H1 (cell line): ENCODE results near the gene PPIL4. TPM values are rescaled to one million over a fixed set of nuclear protein-coding genes. Genes with fewer than 3 reads are reported as not detected.
A peak's percentile ranks its signal among the peaks of the same experiment; 100 is the strongest.

Experiments used
- BACH1 ChIP-seq: IDR thresholded peaks from 2 replicates; pipeline ENCODE4 v1.6.1; 2012; ENCODE audit warnings: low read length, improper control_type of control experiment
- BCL11A ChIP-seq, 2 experiments: IDR thresholded peaks; one replicate each; pipeline ENCODE4 v1.6.1; 2011; ENCODE audit warnings: low read depth in 2 of 2, low read length in 2 of 2, mild to moderate bottlenecking in 2 of 2
- CBX5 ChIP-seq: fragments of 300-800, 300-1000 bp; sonication (generic); IDR thresholded peaks from 2 replicates; pipeline ENCODE4 v1.7.1; 2016; ENCODE audit warnings: antibody characterized with exemption, low read length, low read depth
- CHD1 ChIP-seq: IDR thresholded peaks from 2 replicates; pipeline ENCODE4 v1.6.1; 2012; ENCODE audit warnings: low read depth, low read length, improper control_type of control experiment
- E2F6 ChIP-seq: IDR thresholded peaks from 2 replicates; pipeline ENCODE4 v1.6.1; 2012; ENCODE audit warnings: inconsistent platforms
- HDAC2 ChIP-seq, 2 experiments: fragments of 300-600 bp in 1 of 2; sonication (generic) in 1 of 2; IDR thresholded peaks; 2 replicates each; pipeline ENCODE4 v1.6.1; 2011 to 2012; ENCODE audit warnings: low read depth in 2 of 2, low read length in 2 of 2, mild to moderate bottlenecking in 2 of 2, moderate library complexity in 2 of 2, borderline replicate concordance in 1 of 2, inconsistent platforms in 1 of 2
- HDAC6 ChIP-seq: IDR thresholded peaks from one replicate; pipeline ENCODE4 v1.7.1; 2012; ENCODE audit warnings: low read depth, mild to moderate bottlenecking, inconsistent platforms, low read length, moderate library complexity
- JUND ChIP-seq: IDR thresholded peaks from 2 replicates; pipeline ENCODE4 v1.6.1; 2011; ENCODE audit warnings: mild to moderate bottlenecking, improper control_type of control experiment, low read length
- KDM5A ChIP-seq: fragments of 200-600 bp; IDR thresholded peaks from 2 replicates; pipeline ENCODE4 v1.7.1; 2012; ENCODE audit warnings: mild to moderate bottlenecking, low read length, inconsistent platforms, mixed read lengths
- NANOG ChIP-seq: IDR thresholded peaks from 2 replicates; pipeline ENCODE4 v1.6.1; 2011; ENCODE audit warnings: low read length, low read depth, mild to moderate bottlenecking, inconsistent platforms; ENCODE audit not compliant: insufficient read depth, poor library complexity, severe bottlenecking
- NRF1 ChIP-seq: IDR thresholded peaks from 2 replicates; pipeline ENCODE4 v1.6.1; 2011; ENCODE audit warnings: mild to moderate bottlenecking, low read depth, low read length, improper control_type of control experiment
- POU5F1 ChIP-seq: IDR thresholded peaks from 2 replicates; pipeline ENCODE4 v1.6.1; 2011; ENCODE audit warnings: low read depth, mild to moderate bottlenecking, low read length, moderate library complexity
- RBBP5 ChIP-seq: IDR thresholded peaks from 2 replicates; pipeline ENCODE4 v1.7.1; 2012; ENCODE audit warnings: low read depth, mild to moderate bottlenecking, inconsistent platforms, low read length, moderate library complexity, borderline replicate concordance
- RFX5 ChIP-seq: IDR thresholded peaks from 2 replicates; pipeline ENCODE4 v1.6.1; 2011; ENCODE audit warnings: low read depth, low read length, improper control_type of control experiment, borderline replicate concordance
- RNF2 ChIP-seq: fragments of 200-900, 300-1000 bp; sonication (generic); IDR thresholded peaks from 2 replicates; pipeline ENCODE4 v1.7.1; 2016; ENCODE audit warnings: borderline replicate concordance, low read depth, mild to moderate bottlenecking, antibody characterized with exemption, low read length; ENCODE audit not compliant: poor library complexity, severe bottlenecking; ENCODE audit errors: missing control alignments
- RXRA ChIP-seq: IDR thresholded peaks from 2 replicates; pipeline ENCODE4 v1.6.1; 2011; ENCODE audit warnings: low read depth, mild to moderate bottlenecking, low read length, moderate library complexity; ENCODE audit not compliant: insufficient read depth
- SIN3A ChIP-seq, 2 experiments: IDR thresholded peaks in 1 of 2; conservative IDR thresholded peaks in 1 of 2; 2 replicates each; pipeline ENCODE4 v1.6.1; 2011 to 2012; ENCODE audit warnings: low read length in 2 of 2, improper control_type of control experiment in 1 of 2, low read depth in 1 of 2, mild to moderate bottlenecking in 1 of 2
- SIX5 ChIP-seq: IDR thresholded peaks from 2 replicates; pipeline ENCODE4 v1.6.1; 2011; ENCODE audit warnings: mild to moderate bottlenecking, low read depth, low read length
- SP2 ChIP-seq: IDR thresholded peaks from 2 replicates; pipeline ENCODE4 v1.6.1; 2012; ENCODE audit warnings: mild to moderate bottlenecking, low read length, inconsistent platforms
- SRF ChIP-seq: IDR thresholded peaks from 2 replicates; pipeline ENCODE4 v1.6.1; 2011; ENCODE audit warnings: mild to moderate bottlenecking, low read depth, low read length, moderate library complexity
- TAF1 ChIP-seq: IDR thresholded peaks from 2 replicates; pipeline ENCODE4 v1.6.1; 2011; ENCODE audit warnings: mild to moderate bottlenecking, low read depth, low read length
- TAF7 ChIP-seq: optimal IDR thresholded peaks from 2 replicates; pipeline ENCODE3; 2011; ENCODE audit warnings: low read depth, mild to moderate bottlenecking, inconsistent platforms, low read length, moderate library complexity, borderline replicate concordance
- ZNF274 ChIP-seq: IDR thresholded peaks from 2 replicates; pipeline ENCODE4 v1.7.0; 2012; ENCODE audit warnings: low read length, borderline replicate concordance; ENCODE audit errors: extremely low read depth
- polyA plus RNA-seq, 7 experiments: library from polyadenylated mRNA; depleted of rRNA in 3 of 7; stranded (reverse) in 5 of 7; unstranded in 2 of 7; fragments of >200 nt in 5 of 7; fragments of 200-250 nt in 2 of 7; gene quantifications; 1 replicate in 5 of 7; 2 replicates in 1 of 7; 4 replicates in 1 of 7; pipeline versions ENCODE4 v1.2.1 to v1.2.3, GENCODE V29; 2011 to 2013; ENCODE audit warnings: missing spikeins in 2 of 7, mixed read lengths in 2 of 7
- total RNA-seq: library from RNA; stranded (reverse); fragmentation: NEBNext Ultra II Directional; extraction: Animal tissue kit (Norgen Biotek cat#: 25700); gene quantifications from 2 replicates; pipeline ENCODE4 v1.2.1, GENCODE V29; 2021

Gene PPIL4
- total and polyA plus RNA-seq, 2 of the 8 experiments (the other 6 are each of a cell fraction or from before 2014, with no cell fraction given), result 2.0 to 33.2 TPM

GRCh38 chr6:149566410-149567193, 20.8 kb upstream of the PPIL4 start (continued):
- TF ChIP-seq NANOG (no peak), SP2 (no peak), BACH1 (no peak), TAF1 (peak; percentile 77), KDM5A (no peak), TAF7 (peak; percentile 56), JUND (no peak), RNF2 (no peak), RXRA (no peak), SIN3A (conservative IDR thresholded peaks at IDR 0.05 in 1 of 2, IDR thresholded peaks at IDR 0.05 in 1 of 2; ENCODE audit: low read depth in 1 of 2, low read length in 2 of 2) (peak; percentile 11 to 49; a peak in 2 of 4 replicates), NRF1 (no peak), HDAC2 (IDR thresholded peaks at IDR 0.05; ENCODE audit: borderline replicate concordance in 1 of 2, low read depth in 2 of 2, low read length in 2 of 2) (no peak; a peak in 1 of 4 replicates), HDAC6 (no peak), RFX5 (no peak), BCL11A (IDR thresholded peaks at IDR 0.05; ENCODE audit: low read depth in 2 of 2, low read length in 2 of 2) (no peak), RBBP5 (peak; percentile 91), POU5F1 (no peak), ZNF274 (no peak), SRF (no peak), CHD1 (no peak), SIX5 (no peak), CBX5 (no peak), E2F6 (peak; percentile 17; the same call in 1 of the 2 replicates)
